ENCODE measurements around the gene LGALS7B.
"Not testable (repeated sequence)": the region's sequence is repeated elsewhere in the genome, so short reads cannot be mapped to it uniquely, and the experiment has no call there.

The LGALS7B gene

DNA sequence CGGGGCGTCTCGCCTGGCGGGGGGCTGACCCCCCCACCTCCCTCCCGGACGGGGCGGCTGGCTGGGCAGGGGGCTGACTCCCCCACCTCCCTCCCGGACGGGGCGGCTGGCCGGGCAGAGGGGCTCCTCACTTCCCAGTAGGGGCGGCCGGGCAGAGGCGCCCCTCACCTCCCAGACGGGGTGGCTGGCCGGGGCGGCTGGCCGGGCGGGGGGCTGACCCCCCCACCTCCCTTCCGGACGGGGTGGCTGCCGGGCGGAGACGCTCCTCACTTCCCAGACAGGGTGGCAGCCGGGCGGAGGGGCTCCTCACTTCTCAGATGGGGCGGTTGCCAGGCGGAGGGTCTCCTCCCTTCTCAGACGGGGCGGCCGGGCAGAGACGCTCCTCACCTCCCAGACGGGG is 8.8 kb downstream of the LGALS7B start:
- not testable (repeated sequence) for DNase-seq

DNA sequence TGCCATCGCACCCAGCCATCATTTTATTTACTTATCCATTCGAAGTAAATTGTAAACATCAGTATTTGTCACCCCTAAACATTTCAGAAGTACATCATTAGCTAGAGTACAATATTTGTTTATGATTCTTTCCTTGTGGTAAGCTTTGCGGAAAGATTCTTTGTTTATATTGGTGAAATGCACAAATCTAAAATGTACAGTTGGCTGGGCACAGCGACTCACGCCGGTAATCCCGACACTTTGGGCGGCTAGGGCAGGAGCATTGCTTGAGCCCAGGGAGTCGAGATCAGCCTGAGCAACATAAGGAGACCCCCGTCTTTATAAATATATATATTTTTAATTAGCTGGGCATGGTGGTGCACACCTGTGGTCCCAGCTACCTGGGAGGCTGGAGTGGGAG is 10.1 kb downstream of the LGALS7B start:
- DNase-seq, result no peak

- DNase-seq, result no peak
Observed at GRCh38 chr19:38800577-38801347, 11.8 kb downstream of the LGALS7B start.

GRCh38 chr19:38801359-38802095 is 12.5 kb downstream of the LGALS7B start:
- no peak for DNase-seq

- no peak for DNase-seq
Observed at GRCh38 chr19:38803543-38803942, 14.5 kb downstream of the LGALS7B start.

- no peak for DNase-seq
Observed at GRCh38 chr19:38805180-38805579, 16.2 kb downstream of the LGALS7B start.

- DNase-seq, result no peak
Observed at GRCh38 chr19:38806371-38806770, 17.4 kb downstream of the LGALS7B start.

DNA sequence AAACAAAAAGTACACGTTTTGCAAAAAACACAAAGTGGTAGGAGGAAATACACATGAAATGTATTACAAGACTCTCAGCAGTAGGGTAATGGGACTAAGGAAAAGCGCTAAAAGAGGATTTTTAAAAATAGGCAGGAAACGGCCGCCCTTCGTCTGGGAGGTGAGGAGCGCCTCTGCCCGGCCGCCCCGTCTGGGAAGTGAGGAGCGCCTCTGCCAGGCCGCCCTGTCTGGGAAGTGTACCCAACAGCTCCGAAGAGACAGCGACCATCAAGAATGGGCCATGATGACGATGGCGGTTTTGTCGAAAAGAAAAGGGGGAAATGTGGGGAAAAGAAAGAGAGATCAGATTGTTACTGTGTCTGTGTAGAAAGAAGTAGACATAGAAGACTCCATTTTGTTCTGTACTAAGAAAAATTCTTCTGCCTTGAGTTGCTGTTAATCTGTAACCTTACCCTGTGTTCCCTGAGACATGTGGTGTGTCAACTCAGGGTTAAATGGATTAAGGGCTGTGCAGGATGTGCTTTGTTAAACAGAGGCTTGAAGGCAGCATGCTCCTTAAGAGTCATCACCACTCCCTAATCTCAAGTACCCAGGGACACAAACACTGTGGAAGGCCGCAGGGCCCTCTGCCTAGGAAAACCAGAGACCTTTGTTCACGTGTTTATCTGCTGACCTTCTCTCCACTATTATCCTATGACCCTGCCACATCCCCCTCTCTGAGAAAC is 18.5 kb downstream of the LGALS7B start:
- DNase-seq, result not testable (repeated sequence)

DNA sequence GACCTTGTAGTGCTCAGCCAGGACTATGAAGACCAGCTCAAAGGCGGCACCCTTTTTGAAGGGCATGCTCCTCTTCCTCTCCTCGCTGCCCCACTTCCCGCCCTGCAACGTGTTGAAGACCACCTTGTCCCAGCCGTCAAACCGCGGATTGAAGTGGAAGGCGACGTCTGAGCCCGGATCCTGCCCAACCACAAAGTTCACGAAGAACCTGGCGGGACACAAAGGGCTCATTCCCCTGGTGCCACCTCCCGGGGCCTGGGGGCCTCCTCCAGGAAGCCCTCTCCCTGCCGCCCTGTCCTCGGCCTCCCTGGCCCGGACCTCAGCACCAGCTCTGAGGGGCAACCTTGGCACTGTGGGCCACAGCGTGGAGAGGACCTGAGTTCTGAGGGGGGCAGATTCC is 19.7 kb downstream of the LGALS7B start:
- no peak for DNase-seq

DNA sequence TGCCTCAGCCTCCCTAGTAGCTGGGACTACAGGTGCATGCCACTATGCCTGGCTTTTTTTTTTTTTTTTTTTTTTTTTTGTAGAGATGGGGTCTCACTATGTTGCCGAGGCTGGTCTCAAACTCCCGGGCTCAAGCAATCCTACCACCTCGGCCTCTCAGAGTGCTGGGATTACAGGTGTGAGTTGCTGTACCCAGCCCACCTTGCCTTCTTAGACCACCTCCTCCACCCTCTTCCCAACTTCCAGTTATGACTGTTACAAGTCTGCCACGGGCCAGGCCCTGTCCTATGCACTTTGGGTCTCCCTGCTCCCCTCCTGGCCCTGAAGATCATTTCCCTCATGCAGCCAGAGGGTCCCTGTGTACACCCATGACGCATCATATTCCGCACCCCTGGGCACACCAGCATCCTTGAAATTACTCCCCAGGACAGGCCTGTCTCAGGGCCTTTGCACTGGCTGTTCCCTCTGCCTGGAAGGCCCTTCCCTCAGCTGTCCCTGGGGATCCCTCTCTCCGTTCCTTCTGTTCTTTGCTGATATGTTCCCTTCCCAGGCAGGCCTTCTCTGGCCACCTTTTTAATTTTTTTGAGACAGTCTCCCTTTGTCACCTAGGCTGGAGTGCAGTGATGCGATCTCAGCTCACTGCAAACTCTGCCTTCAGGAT is 20.7 kb downstream of the LGALS7B start:
- DNase-seq, result no peak

- DNase-seq, result no peak
Observed at GRCh38 chr19:38812009-38812840, 23.2 kb downstream of the LGALS7B start.

DNA sequence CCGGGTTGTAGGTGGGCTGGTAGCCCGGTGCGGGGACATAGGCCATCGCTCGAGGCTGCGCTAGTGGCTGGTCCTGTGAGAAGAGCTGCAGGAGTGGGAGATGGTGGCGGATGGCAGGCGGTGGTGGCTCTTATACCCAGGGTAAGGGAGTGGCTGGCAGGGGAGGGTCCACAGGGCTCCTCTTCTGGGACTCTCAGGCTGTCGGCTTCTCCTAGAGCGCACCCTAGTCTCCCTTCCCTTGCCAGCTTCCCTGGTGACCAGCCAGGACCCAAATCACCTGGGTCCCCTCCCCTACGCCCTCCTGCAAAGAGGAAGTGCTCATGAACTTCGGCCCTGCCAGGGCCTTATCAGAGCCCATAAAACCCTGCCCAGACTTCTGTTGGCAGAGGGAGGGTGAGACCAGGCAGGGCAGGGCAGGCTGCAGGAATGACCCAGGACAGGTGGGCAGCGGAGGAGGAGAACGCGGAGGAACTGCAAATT is 23.9 kb downstream of the LGALS7B start, which contains the start of gene LGALS4:
Gene LGALS4, minus strand, starts transcription at position 105 of the 480 bp plus-strand sequence. Its CDS starts 59 bp downstream, at position 46.
- no peak for DNase-seq

- no peak for DNase-seq
Observed at GRCh38 chr19:38813323-38813722, 24.3 kb downstream of the LGALS7B start.

GRCh38 chr19:38813932-38814331 is 24.9 kb downstream of the LGALS7B start:
- not testable (repeated sequence) for DNase-seq

DNA sequence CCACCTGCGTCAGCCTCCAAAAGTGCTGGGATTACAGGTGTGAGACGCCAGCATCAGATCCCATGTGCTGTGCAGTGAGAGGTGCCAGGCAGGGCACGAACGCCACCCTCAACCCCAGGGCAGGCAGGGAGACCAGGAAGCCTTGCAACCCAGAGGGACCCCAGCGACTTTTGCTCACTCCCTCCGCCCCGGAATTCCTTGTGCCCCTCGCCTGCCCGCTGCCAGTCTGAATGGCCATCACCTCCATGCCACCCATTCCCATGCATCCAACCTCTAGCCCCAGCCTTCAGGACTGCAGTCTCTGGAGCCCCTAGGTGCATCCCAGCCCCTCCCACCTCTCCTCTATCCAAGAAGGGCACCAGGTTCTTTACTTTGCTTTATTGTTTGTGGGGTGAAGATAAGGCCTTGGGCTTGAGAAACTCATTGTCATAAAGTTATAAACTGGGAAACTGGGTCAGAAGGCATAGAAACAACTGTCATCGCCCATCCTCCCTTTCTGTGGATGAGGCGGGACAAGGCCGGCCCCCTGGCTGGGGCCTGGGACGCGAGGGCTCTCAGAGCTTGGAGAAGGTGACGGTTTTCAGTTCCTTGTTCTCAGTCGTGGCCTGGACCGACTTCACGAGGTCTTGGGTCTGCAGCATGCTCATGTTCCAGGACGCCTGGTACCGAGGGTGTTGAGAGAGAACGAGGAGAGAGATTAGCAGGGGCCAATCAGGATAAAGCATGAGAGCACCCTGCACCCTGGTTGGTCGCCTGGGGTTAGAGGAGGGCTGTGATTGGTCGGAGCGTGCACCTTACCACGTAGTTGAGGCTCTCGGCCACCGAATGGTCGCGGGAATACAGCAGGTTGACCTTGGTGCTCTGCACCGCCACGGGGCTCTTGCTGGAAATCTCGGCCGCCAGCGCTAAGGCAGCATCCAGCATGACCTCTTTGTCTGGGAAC is 26.3 kb downstream of the LGALS7B start:
- no peak for DNase-seq

GRCh38 chr19:38816131-38816750 is 27.2 kb downstream of the LGALS7B start:
- no peak for DNase-seq

- DNase-seq, result no peak
Observed at GRCh38 chr19:38817081-38817480, 28.1 kb downstream of the LGALS7B start.

DNA sequence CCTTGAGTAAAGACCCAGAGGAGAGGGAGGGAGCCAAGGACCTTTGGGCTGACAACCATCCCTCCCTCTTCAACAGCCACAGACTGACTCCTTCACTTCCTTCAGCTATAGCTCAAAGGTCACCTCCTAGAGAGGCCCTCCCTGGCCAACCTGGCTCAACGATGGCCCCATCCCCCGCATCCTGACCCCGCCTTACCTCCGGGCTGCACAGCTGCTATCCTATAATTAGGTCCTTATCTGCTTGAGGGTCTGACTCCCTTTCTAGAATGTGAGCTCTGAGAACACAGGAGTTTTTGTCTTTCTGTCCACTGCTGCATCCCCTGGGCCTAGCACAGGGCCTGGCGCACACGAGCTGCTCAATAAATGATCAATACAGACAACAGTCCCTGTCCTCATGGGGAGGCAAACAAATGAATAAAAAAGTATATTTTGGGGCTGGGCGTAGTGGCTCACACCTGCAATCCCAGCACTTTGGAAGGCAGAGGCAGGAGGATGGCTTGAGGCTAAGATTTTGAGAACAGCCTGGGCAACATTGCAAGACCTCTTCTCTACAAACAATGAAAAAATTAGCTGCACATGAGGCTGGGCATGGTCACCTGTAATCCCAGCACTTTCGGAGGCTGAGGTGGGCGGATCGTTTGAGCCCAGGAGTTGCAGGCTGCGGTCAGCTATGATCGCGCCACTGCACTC is 30.4 kb downstream of the LGALS7B start:
- DNase-seq, result no peak

DNA sequence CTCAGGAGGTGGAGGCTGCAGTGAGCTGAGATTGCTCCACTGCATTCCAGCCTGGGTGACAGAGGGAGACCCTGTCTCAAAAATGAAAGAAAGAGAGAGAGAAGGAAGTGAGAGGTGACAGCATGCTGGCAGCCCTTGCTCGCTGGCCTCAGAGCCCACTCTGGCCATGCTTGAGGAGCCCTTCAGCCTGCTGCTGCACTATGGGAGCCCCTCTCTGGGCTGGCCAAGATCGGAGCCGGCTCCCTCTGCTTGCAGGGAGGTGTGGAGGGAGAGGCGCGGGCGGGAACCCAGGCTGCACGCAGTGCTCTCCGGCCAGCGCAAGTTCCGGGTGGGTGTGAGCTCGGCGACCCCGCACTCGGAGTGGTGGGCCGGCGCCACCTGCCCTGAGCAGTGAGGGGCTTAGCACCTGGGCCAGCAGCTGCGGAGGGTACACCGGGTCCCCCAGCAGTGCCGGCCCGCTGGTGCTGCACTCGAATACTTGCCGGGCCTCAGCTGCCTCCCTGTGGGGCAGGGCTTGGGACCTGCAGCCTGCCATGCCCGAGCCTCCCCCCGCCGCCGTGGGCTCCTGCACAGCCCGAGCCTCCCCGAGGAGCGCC is 32.3 kb downstream of the LGALS7B start:
- not testable (repeated sequence) for DNase-seq
